B cell (primary cell): ENCODE results near the gene ANKHD1.

Experiments used
- EZH2 ChIP-seq: IDR thresholded peaks from 2 replicates; pipeline ENCODE4 v1.6.1; 2012; ENCODE audit warnings: borderline replicate concordance, low read depth, mild to moderate bottlenecking, moderate library complexity, low read length; ENCODE audit not compliant: insufficient read depth, poor library complexity, severe bottlenecking
- TF ChIP-seq, protein P1 (sequence below): fragments of 200-600 bp; IDR thresholded peaks from one replicate; pipeline ENCODE4 v1.8.0; 2022; ENCODE audit warnings: antibody characterized with exemption, mild to moderate bottlenecking

DNA sequence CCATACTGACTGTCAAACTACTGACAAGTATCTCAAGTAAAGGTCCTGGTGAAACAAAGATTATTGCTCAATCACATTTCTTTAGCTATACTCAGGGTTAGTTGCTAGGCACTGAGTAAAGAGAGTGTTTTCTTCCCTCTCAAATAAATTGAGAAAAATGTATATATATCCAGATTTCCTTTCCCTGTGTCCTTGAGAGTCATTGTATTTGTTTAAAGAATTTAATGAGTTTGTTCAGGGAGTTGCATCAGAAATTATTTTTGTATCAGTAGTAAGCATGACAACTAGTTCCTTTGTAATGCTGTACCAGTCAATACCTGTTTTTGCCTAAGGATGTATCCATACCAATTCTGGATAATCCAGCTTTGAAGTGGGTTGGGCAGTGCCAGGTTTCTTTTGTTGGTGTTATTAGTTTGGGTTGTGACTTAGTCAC, 3.2 kb upstream of the ANKHD1 start:
- TF ChIP-seq, protein P1, sequence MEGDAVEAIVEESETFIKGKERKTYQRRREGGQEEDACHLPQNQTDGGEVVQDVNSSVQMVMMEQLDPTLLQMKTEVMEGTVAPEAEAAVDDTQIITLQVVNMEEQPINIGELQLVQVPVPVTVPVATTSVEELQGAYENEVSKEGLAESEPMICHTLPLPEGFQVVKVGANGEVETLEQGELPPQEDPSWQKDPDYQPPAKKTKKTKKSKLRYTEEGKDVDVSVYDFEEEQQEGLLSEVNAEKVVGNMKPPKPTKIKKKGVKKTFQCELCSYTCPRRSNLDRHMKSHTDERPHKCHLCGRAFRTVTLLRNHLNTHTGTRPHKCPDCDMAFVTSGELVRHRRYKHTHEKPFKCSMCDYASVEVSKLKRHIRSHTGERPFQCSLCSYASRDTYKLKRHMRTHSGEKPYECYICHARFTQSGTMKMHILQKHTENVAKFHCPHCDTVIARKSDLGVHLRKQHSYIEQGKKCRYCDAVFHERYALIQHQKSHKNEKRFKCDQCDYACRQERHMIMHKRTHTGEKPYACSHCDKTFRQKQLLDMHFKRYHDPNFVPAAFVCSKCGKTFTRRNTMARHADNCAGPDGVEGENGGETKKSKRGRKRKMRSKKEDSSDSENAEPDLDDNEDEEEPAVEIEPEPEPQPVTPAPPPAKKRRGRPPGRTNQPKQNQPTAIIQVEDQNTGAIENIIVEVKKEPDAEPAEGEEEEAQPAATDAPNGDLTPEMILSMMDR = no peak
- no peak for TF ChIP-seq EZH2
